Stimulated activated CD8-positive, alpha-beta memory T cell treated with anti-CD3 and anti-CD28 coated beads, Interleukin-4, amount 100 ng/mL, for 1 hour (primary cell): Measurements from ENCODE around the gene MPPED2.

ENCODE experiments used
- DNase-seq, 2 donors: peaks; one replicate each; pipeline ENCODE4 v3.0.0-alpha.2; 2020; ENCODE audit warnings: low read depth in 2 of 2, low spot score in 1 of 2

The MPPED2 gene

GRCh38 chr11:30365793-30366517 is 220.2 kb downstream of the MPPED2 start:
- no peak for DNase-seq

DNA sequence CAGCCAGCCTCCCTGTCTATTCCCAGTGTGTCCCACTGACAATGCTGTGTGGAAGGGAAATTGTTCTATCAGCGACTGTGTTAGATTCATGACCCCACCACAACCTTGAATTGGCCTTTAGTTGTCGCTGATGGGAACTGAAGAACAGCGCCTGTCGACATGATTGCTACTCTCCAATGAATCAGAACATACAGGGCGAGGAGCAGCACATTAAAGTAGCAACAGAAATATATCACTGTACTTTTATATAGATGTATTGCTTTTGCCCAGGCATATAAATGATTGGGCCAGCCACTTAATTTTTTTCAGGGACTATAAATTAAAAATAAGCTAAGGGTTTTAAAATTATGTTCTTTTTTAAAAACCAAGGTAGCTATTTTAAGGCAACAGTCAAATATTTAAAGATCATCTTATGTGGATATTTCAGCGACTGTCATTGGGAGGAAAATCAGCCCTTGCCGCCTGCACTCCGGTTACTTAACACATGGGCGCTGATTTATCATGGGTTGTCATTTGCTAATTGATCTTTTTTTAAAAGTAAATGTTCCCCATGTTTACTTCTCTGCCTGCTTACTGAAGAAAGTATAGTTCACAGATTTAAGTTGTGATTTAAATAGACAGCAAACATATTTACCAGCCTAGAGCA is 221.2 kb downstream of the MPPED2 start:
- DNase-seq: no peak

- no peak for DNase-seq
These were observed 221.9 kb downstream of the MPPED2 start for GRCh38 chr11:30364139-30364836.

DNA sequence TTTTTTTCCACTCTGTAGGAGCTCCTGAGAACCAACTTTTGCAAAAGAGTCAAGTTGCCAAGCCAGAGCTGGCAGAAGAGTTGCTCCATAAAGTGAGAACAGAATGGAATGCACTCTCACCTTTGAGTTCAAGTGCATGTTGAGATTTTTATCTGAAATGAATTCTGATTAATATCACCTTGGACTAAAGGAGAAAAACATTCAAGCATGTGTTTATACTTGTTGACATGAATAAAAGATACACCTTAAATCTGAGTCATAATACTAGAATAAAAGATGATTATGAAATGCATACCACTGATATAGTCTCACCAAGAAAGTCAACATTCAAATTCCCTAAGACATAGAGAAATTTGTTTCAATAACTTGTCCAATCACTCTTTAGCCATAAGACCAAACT is 225.4 kb downstream of the MPPED2 start:
- DNase-seq: no peak
